Uterus (tissue), 2 donors: ENCODE results near the gene KRT74.

ENCODE experiments used
- POLR2A ChIP-seq, 2 donors: fragments of 450-650 bp; IDR thresholded peaks; one replicate each; pipeline ENCODE4 v1.6.1; 2016; ENCODE audit warnings: antibody characterized with exemption in 2 of 2, mild to moderate bottlenecking in 1 of 2, moderate library complexity in 1 of 2
- TF ChIP-seq, protein P1 (sequence below), 4 experiments: fragments of 200-600 bp in 2 of 4; fragments of 450-650 bp in 2 of 4; sonication (generic) in 2 of 4; IDR thresholded peaks; one replicate each; pipeline ENCODE4 v1.5.1; 2016 to 2019; ENCODE audit warnings: antibody characterized with exemption in 4 of 4, mild to moderate bottlenecking in 2 of 4, moderate library complexity in 1 of 4

GRCh38 chr12:52531566-52532300 is 41.9 kb downstream of the KRT74 start:
- TF ChIP-seq, protein P1, sequence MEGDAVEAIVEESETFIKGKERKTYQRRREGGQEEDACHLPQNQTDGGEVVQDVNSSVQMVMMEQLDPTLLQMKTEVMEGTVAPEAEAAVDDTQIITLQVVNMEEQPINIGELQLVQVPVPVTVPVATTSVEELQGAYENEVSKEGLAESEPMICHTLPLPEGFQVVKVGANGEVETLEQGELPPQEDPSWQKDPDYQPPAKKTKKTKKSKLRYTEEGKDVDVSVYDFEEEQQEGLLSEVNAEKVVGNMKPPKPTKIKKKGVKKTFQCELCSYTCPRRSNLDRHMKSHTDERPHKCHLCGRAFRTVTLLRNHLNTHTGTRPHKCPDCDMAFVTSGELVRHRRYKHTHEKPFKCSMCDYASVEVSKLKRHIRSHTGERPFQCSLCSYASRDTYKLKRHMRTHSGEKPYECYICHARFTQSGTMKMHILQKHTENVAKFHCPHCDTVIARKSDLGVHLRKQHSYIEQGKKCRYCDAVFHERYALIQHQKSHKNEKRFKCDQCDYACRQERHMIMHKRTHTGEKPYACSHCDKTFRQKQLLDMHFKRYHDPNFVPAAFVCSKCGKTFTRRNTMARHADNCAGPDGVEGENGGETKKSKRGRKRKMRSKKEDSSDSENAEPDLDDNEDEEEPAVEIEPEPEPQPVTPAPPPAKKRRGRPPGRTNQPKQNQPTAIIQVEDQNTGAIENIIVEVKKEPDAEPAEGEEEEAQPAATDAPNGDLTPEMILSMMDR (IDR thresholded peaks at IDR 0.05): no peak
- TF ChIP-seq POLR2A (IDR thresholded peaks at IDR 0.05): no peak
